Measurements from ENCODE around the gene IDI1.

GRCh38 chr10:990808-991207, 58.1 kb downstream of the IDI1 start:
- TF ChIP-seq EZH2phosphoT487 (IDR thresholded peaks at IDR 0.05; ENCODE audit: low read depth) (no peak), CTCF (IDR thresholded peaks at IDR 0.05; ENCODE audit: low read depth, low read length) (no peak)
